Aorta (tissue), 5 donors: ENCODE measurements around the gene MYLK. TPM values are rescaled to one million over a fixed set of nuclear protein-coding genes. Genes with fewer than 3 reads are reported as not detected.
"Not testable (repeated sequence)": the region's sequence is repeated elsewhere in the genome, so short reads cannot be mapped to it uniquely, and the experiment has no call there.

ENCODE experiments used
- ATAC-seq: fragments of 200-7000 bp; cut with Tn5 transposase; one replicate; pipeline ENCODE4 v1.9.1; 2022; ENCODE audit warnings: moderate library complexity; ENCODE audit not compliant: low FRiP score
- DNase-seq, 2 donors: peaks; one replicate each; pipeline ENCODE4 v3.0.0-alpha.2; 2020
- H3K27ac ChIP-seq, 2 donors: one replicate each; pipeline ENCODE4 v1.5.1; 2013; ENCODE audit warnings: low read length in 2 of 2, mild to moderate bottlenecking in 2 of 2, moderate library complexity in 2 of 2, control low read depth in 1 of 2, inconsistent platforms in 1 of 2, low read depth in 1 of 2
- H3K27me3 ChIP-seq, 2 donors: one replicate each; pipeline ENCODE4 v1.6.1; 2013; ENCODE audit warnings: control low read depth in 1 of 2, low read length in 1 of 2, mild to moderate bottlenecking in 1 of 2, moderate library complexity in 1 of 2; ENCODE audit not compliant: insufficient read depth in 2 of 2, control insufficient read depth in 1 of 2
- H3K36me3 ChIP-seq, 2 donors: one replicate each; pipeline ENCODE4 v1.6.1; 2013; ENCODE audit warnings: control low read depth in 1 of 2, low read length in 1 of 2, mild to moderate bottlenecking in 1 of 2; ENCODE audit not compliant: insufficient read depth in 2 of 2, control insufficient read depth in 1 of 2
- H3K4me1 ChIP-seq, 2 donors: one replicate each; pipeline ENCODE4 v1.6.1; 2013; ENCODE audit warnings: low read length in 2 of 2, control low read depth in 1 of 2, mild to moderate bottlenecking in 1 of 2, moderate library complexity in 1 of 2; ENCODE audit not compliant: insufficient read depth in 2 of 2, control insufficient read depth in 1 of 2
- H3K4me3 ChIP-seq, 2 donors: one replicate each; pipeline ENCODE4 v1.5.1; 2013; ENCODE audit warnings: low read length in 2 of 2, control low read depth in 1 of 2, mild to moderate bottlenecking in 1 of 2
- H3K9me3 ChIP-seq: one replicate; pipeline ENCODE4 v1.6.1; 2013; ENCODE audit warnings: mild to moderate bottlenecking, low read length; ENCODE audit not compliant: control insufficient read depth
- WGBS, 2 donors: extraction: QIAGEN DNeasy Blood & Tissue Kit; methylation state at CpG; one replicate each; pipeline ENCODE4 v1.1.7; 2013; 5-methylcytosine and 5-hydroxymethylcytosine counted together
- intact Hi-C, 2 donors: fragments of 100-400 bp; cut with DNase I; formaldehyde crosslinking; loops; one replicate each; pipeline versions ENCODE4 v1.14.2 to v1.15.0; 2022
- polyA plus RNA-seq, 2 donors: library from polyadenylated mRNA; stranded (reverse); fragments of 200-250 nt; gene quantifications; one replicate each; pipeline ENCODE4 v1.2.3, GENCODE V29; 2013
- total RNA-seq, 2 donors: library from RNA; stranded (reverse); fragmentation: NEBNext Ultra II Directional; extraction: Animal tissue kit (Norgen Biotek cat#: 25700); gene quantifications; one replicate each; pipeline ENCODE4 v1.2.1, GENCODE V29; 2021
- donor health status: healthy with polysubstance abuse.
- donor health status: Bipolar disorder and iron deficiency.
- donor health status: DM: no; HTN: no; CAD: no.
- donor health status: DM: no; HTN: no; CAD: no.
- donor health status: DM: yes; HTN: yes; CAD: no.

Gene MYLK
- total and polyA plus RNA-seq, 4 donors = 134 to 786 (median 314) TPM

GRCh38 chr3:123702057-123702456 lies 182.1 kb downstream of the MYLK start:
- intact Hi-C loops = loop anchor here in 1 of 2 donors (5.0 kb wide), 1 partner anchor 50 kb away; no protein-coding TSS in a partner anchor
- ATAC-seq (peak; percentile 61), DNase-seq (peak; percentile 80 to 86)
- not testable (repeated sequence) for H3K4me1 ChIP-seq, H3K27me3 ChIP-seq, H3K27ac ChIP-seq, H3K36me3 ChIP-seq, H3K9me3 ChIP-seq, H3K4me3 ChIP-seq
- 11 to 22% methylated on average over 2 of the region's 2 CpGs for WGBS, 2 donors

GRCh38 chr3:123700791-123701722 lies 183.1 kb downstream of the MYLK start:
- WGBS, 2 donors = 4 to 6% methylated on average over 23 of the region's 23 CpGs
- Histone ChIP-seq H3K9me3 (no peaks in the 10 kb centered on the region), H3K36me3 (peaks cover 0 to 2% of the 10 kb centered on the region in 2 donors), H3K4me1 (no peaks in the 10 kb centered on the region), H3K27ac (peak overlapping the region; percentile 30 to 85), H3K27me3 (no peaks in the 10 kb centered on the region), H3K4me3 (peak overlapping the region; percentile 79 to 85)
- DNase-seq = peak; percentile 74 to 83
- ATAC-seq = peak; percentile 78
- intact Hi-C loops = loop anchor here (2.0 to 5.0 kb wide), 2 partner anchors 48 to 49 kb away; no protein-coding TSS in a partner anchor

- Histone ChIP-seq H3K9me3 (no peaks in the 10 kb centered on the region), H3K4me1 (no peaks in the 10 kb centered on the region), H3K4me3 (peak overlapping the region; percentile 79 to 85), H3K27me3 (no peaks in the 10 kb centered on the region), H3K36me3 (peaks cover 0 to 2% of the 10 kb centered on the region in 2 donors), H3K27ac (peak overlapping the region; percentile 54 to 85)
- 7 to 9% methylated on average over 5 of the region's 5 CpGs for WGBS, 2 donors
- ATAC-seq = no peak
- intact Hi-C loops = no loop called here
- no peak for DNase-seq
Measured at GRCh38 chr3:123698813-123699212, 185.3 kb downstream of the MYLK start.

- no peaks in the 10 kb centered on the region for H3K9me3 ChIP-seq
- intact Hi-C loops = no loop called here
- H3K27ac ChIP-seq = peak overlapping the region; percentile 7 to 49
- ATAC-seq (no peak), DNase-seq (no peak)
- H3K36me3 ChIP-seq = peaks cover 0 to 2% of the 10 kb centered on the region in 2 donors
- 8 to 10% methylated on average over 6 of the region's 6 CpGs for WGBS, 2 donors
- H3K27me3 ChIP-seq = no peaks in the 10 kb centered on the region
- peak overlapping the region; percentile 57 to 79 for H3K4me3 ChIP-seq
- no peaks in the 10 kb centered on the region for H3K4me1 ChIP-seq
Measured at GRCh38 chr3:123696808-123697207, 187.3 kb downstream of the MYLK start.

- intact Hi-C loops = no loop called here
- H3K4me3 ChIP-seq = peak overlapping the region; percentile 44 to 79
- no peak for ATAC-seq
- H3K27ac ChIP-seq = peak overlapping the region; percentile 3 to 23
- no peaks in the 10 kb centered on the region for H3K9me3 ChIP-seq
- H3K4me1 ChIP-seq = no peaks in the 10 kb centered on the region
- no peaks in the 10 kb centered on the region for H3K27me3 ChIP-seq
- H3K36me3 ChIP-seq = peaks cover 0 to 2% of the 10 kb centered on the region in 2 donors
- peak in 1 of 2 donors; percentile 66 for DNase-seq
- 13 to 16% methylated on average over 12 to 14 of the region's 14 CpGs for WGBS, 2 donors
Measured at GRCh38 chr3:123695731-123696640, 188.1 kb downstream of the MYLK start.

GRCh38 chr3:123695152-123695551 lies 189.0 kb downstream of the MYLK start:
- no peak overlapping the region for H3K4me3 ChIP-seq
- intact Hi-C loops = no loop called here

GRCh38 chr3:123694366-123695087 lies 189.6 kb downstream of the MYLK start:
- H3K36me3 ChIP-seq = no peaks in the 10 kb centered on the region
- H3K27ac ChIP-seq = peak overlapping the region; percentile 49 to 77
- H3K4me3 ChIP-seq = no peak overlapping the region
- peaks cover 0 to 2% of the 10 kb centered on the region in 2 donors for H3K4me1 ChIP-seq
- 41 to 45% methylated on average over 6 of the region's 6 CpGs for WGBS, 2 donors
- DNase-seq = no peak
- H3K27me3 ChIP-seq = no peaks in the 10 kb centered on the region
- no peak for ATAC-seq
- intact Hi-C loops = no loop called here
- H3K9me3 ChIP-seq = no peaks in the 10 kb centered on the region

More at GRCh38 chr3:123695152-123695551, 189.0 kb downstream of the MYLK start:
- 6 to 13% methylated on average over 2 of the region's 2 CpGs for WGBS, 2 donors
- H3K27ac ChIP-seq = peak overlapping the region in 1 of 2 donors; percentile 49
- no peaks in the 10 kb centered on the region for H3K27me3 ChIP-seq
- no peaks in the 10 kb centered on the region for H3K9me3 ChIP-seq
- DNase-seq (no peak), ATAC-seq (no peak)
- peaks cover 0 to 2% of the 10 kb centered on the region in 2 donors for H3K36me3 ChIP-seq
- no peaks in the 10 kb centered on the region for H3K4me1 ChIP-seq
